CD4-positive, alpha-beta T cell treated with Interleukin-17A for 1 hour (primary cell): ENCODE measurements around the gene DGCR6L.
"Not testable (repeated sequence)": the region's sequence is repeated elsewhere in the genome, so short reads cannot be mapped to it uniquely, and the experiment has no call there.

ENCODE experiments used
- DNase-seq: peaks from one replicate; pipeline ENCODE4 v3.0.0-alpha.2; 2020

DGCR6L gene

GRCh38 chr22:20319745-20320658 is at the start of gene DGCR6L:
Gene DGCR6L, minus strand, starts transcription at chr22:20320060. Its CDS starts 72 bp downstream, at chr22:20319988.
- peak; percentile 97 for DNase-seq

GRCh38 chr22:20368875-20369274 is 49.0 kb upstream of the DGCR6L start:
- not testable (repeated sequence) for DNase-seq

- not testable (repeated sequence) for DNase-seq
These were observed 47.0 kb upstream of the DGCR6L start for GRCh38 chr22:20366841-20367240.

- DNase-seq: not testable (repeated sequence)
These were observed 44.7 kb upstream of the DGCR6L start for GRCh38 chr22:20364335-20365260.

GRCh38 chr22:20362403-20362802 is 42.5 kb upstream of the DGCR6L start:
- not testable (repeated sequence) for DNase-seq

GRCh38 chr22:20361752-20362229 is 41.9 kb upstream of the DGCR6L start:
- DNase-seq: not testable (repeated sequence)

GRCh38 chr22:20360866-20361751 is 41.2 kb upstream of the DGCR6L start:
- DNase-seq: not testable (repeated sequence)

- not testable (repeated sequence) for DNase-seq
These were observed 40.4 kb upstream of the DGCR6L start for GRCh38 chr22:20360261-20360660.

- not testable (repeated sequence) for DNase-seq
These were observed 38.8 kb upstream of the DGCR6L start for GRCh38 chr22:20358503-20359239.

- DNase-seq: not testable (repeated sequence)
These were observed 38.1 kb upstream of the DGCR6L start for GRCh38 chr22:20357967-20358366.

- not testable (repeated sequence) for DNase-seq
These were observed 37.0 kb upstream of the DGCR6L start for GRCh38 chr22:20356906-20357305.

- DNase-seq: not testable (repeated sequence)
These were observed 36.2 kb upstream of the DGCR6L start for GRCh38 chr22:20355939-20356636.

GRCh38 chr22:20354238-20354975 is 34.5 kb upstream of the DGCR6L start:
- DNase-seq: no peak

GRCh38 chr22:20352536-20352935 is 32.7 kb upstream of the DGCR6L start:
- DNase-seq: not testable (repeated sequence)

GRCh38 chr22:20346553-20346952 is 26.7 kb upstream of the DGCR6L start:
- not testable (repeated sequence) for DNase-seq

- not testable (repeated sequence) for DNase-seq
These were observed 18.4 kb upstream of the DGCR6L start for GRCh38 chr22:20338291-20338690.

GRCh38 chr22:20337807-20338206 is 17.9 kb upstream of the DGCR6L start:
- DNase-seq: not testable (repeated sequence)

- DNase-seq: not testable (repeated sequence)
These were observed 16.7 kb upstream of the DGCR6L start for GRCh38 chr22:20336561-20336960.

- DNase-seq: peak; percentile 60
These were observed 8.7 kb upstream of the DGCR6L start for GRCh38 chr22:20328569-20328930.

- DNase-seq: not testable (repeated sequence)
These were observed 6.1 kb upstream of the DGCR6L start for GRCh38 chr22:20325996-20326395.
